ENCODE results near the gene IER2.

The IER2 gene

GRCh38 chr19:13150187-13150930 lies at the start of gene IER2, which contains the start of gene STX10:
TSS of gene IER2 (plus strand) at chr19:13150411. CDS start at chr19:13153187, 2,776 bp downstream.
TSS of gene STX10 (minus strand) at chr19:13150375. CDS start at chr19:13150173, 202 bp downstream.
- DNase-seq = peak; percentile 68

- no peak for DNase-seq
Measured at GRCh38 chr19:13100841-13101589, 49.2 kb upstream of the IER2 start.

GRCh38 chr19:13101590-13102415 lies 48.4 kb upstream of the IER2 start:
- no peak for DNase-seq

- no peak for DNase-seq
Measured at GRCh38 chr19:13102416-13102665, 47.9 kb upstream of the IER2 start.

GRCh38 chr19:13102666-13103580 lies 47.3 kb upstream of the IER2 start, which contains the start of gene LYL1:
TSS of gene LYL1 (minus strand) at chr19:13102858. CDS start at chr19:13101171, 1,687 bp downstream.
- no peak for DNase-seq

GRCh38 chr19:13103581-13104359 lies 46.4 kb upstream of the IER2 start:
- DNase-seq = no peak

- no peak for DNase-seq
Measured at GRCh38 chr19:13104360-13104847, 45.8 kb upstream of the IER2 start.

GRCh38 chr19:13104848-13105711 lies 45.1 kb upstream of the IER2 start:
- no peak for DNase-seq

- DNase-seq = no peak
Measured at GRCh38 chr19:13109361-13110098, 40.7 kb upstream of the IER2 start.

- no peak for DNase-seq
Measured at GRCh38 chr19:13110099-13110610, 40.1 kb upstream of the IER2 start.

- no peak for DNase-seq
Measured at GRCh38 chr19:13112555-13112954, 37.7 kb upstream of the IER2 start.

- no peak for DNase-seq
Measured at GRCh38 chr19:13115936-13116281, 34.3 kb upstream of the IER2 start.

- peak; percentile 88 for DNase-seq
Measured at GRCh38 chr19:13116282-13117175, 33.7 kb upstream of the IER2 start, which contains the start of gene TRMT1. TSS of gene TRMT1 (minus strand) at chr19:13116740. CDS start at chr19:13116399, 341 bp downstream.

- no peak for DNase-seq
Measured at GRCh38 chr19:13117176-13117771, 32.9 kb upstream of the IER2 start.

- DNase-seq = peak; percentile 81
Measured at GRCh38 chr19:13117772-13118423, 32.3 kb upstream of the IER2 start, which contains the start of gene NACC1. TSS of gene NACC1 (plus strand) at chr19:13118264. CDS start at chr19:13135208, 16,944 bp downstream.

- no peak for DNase-seq
Measured at GRCh38 chr19:13118424-13119193, 31.6 kb upstream of the IER2 start.
